Measurements from ENCODE around the gene TNFRSF21.

GRCh38 chr6:47286301-47286700 is 23.4 kb downstream of the TNFRSF21 start:
- TF ChIP-seq RCOR1 (conservative IDR thresholded peaks at IDR 0.05; ENCODE audit: low read depth, low read length), result no peak
- TF ChIP-seq POLR2AphosphoS2 (IDR thresholded peaks at IDR 0.05; ENCODE audit: low read depth, low read length), result no peak
- no peak for TF ChIP-seq RELB (IDR thresholded peaks at IDR 0.05; ENCODE audit: low read depth)
